HG02884 (cell line): ENCODE results near the gene PHETA1.
"Not testable (repeated sequence)": the region's sequence is repeated elsewhere in the genome, so short reads cannot be mapped to it uniquely, and the experiment has no call there.

Experiments
- ATAC-seq: cut with Tn5 transposase; IDR thresholded peaks from one replicate; pipeline ENCODE4 v1.9.1; 2021; ENCODE audit warnings: mild to moderate bottlenecking, moderate library complexity; ENCODE audit not compliant: unreplicated experiment

Gene PHETA1

GRCh38 chr12:111377440-111377839 lies 8.5 kb upstream of the PHETA1 start:
- no peak for ATAC-seq

DNA sequence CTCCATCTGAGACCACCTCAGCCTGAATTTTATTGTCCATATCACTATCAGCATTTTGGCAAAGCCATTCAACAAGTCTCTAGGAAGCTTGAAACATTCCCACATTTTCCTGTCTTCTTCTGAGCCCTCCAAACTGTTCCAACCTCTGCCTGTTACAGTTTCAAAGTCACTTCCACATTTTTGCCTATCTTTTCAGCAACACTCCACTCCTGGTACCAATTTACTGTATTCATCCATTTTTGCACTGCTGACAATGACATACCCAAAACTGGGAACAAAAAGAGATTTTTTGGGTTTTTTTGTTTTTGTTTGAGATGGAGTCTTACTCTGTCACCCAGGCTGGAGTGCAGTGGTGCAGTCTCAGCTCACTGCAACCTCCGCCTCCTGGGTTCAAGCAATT lies 4.3 kb upstream of the PHETA1 start:
- not testable (repeated sequence) for ATAC-seq

- no peak for ATAC-seq
Observed at GRCh38 chr12:111369496-111370220, 763 bp upstream of the PHETA1 start.

- ATAC-seq = no peak
Observed at GRCh38 chr12:111368291-111368787, 556 bp downstream of the PHETA1 start.

DNA sequence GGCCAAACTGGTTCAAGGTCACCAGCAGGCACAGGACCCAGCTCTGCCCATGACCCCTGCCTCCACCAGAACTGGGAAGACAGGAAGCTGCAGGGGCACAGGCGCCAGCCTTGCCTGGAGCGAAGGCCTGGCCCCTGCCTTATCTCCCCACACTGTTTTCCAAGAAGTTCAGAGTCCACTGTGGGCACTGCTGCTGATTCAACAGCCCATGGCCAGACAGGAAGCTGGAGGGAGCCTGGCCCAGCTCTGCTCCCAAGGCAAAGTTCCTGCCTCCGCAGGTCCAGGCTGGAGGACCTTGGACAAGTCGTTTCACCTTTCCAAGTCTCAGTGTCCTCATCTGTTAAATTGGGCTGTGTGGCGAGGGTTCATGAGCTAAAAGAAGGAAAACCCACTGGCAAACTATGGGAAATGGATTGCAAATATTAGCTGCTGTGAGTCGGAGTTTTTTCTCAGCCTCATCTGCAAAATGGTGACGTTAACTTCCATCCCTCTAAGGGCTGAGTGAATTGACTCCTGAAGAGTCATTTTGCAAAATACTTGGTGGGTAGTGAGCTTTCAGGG lies 1.2 kb downstream of the PHETA1 start:
- ATAC-seq = no peak

- ATAC-seq = no peak
Observed at GRCh38 chr12:111366583-111366982, 2.3 kb downstream of the PHETA1 start.

GRCh38 chr12:111366075-111366474 lies 2.8 kb downstream of the PHETA1 start:
- ATAC-seq = no peak

DNA sequence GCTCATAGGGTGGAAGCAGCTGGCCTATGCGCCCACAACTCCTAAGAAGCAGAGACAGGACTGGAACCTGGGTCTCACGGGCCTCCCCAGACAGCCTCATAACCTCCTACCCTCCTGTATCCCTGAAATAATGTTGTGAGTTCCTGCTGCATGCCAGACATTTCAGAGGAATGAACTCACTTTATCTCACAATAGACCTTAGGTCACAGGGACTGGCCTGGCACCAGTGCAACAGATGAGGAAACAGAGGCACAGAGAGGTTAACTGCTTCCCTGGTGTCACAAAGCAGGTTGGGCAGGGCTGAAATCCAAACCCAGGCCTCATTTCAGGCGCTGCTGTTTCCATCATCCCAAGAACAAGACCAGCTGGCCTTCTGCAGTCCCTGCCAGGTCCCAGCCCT lies 5.3 kb downstream of the PHETA1 start:
- no peak for ATAC-seq

GRCh38 chr12:111362687-111363475 lies 6.0 kb downstream of the PHETA1 start:
- no peak for ATAC-seq

DNA sequence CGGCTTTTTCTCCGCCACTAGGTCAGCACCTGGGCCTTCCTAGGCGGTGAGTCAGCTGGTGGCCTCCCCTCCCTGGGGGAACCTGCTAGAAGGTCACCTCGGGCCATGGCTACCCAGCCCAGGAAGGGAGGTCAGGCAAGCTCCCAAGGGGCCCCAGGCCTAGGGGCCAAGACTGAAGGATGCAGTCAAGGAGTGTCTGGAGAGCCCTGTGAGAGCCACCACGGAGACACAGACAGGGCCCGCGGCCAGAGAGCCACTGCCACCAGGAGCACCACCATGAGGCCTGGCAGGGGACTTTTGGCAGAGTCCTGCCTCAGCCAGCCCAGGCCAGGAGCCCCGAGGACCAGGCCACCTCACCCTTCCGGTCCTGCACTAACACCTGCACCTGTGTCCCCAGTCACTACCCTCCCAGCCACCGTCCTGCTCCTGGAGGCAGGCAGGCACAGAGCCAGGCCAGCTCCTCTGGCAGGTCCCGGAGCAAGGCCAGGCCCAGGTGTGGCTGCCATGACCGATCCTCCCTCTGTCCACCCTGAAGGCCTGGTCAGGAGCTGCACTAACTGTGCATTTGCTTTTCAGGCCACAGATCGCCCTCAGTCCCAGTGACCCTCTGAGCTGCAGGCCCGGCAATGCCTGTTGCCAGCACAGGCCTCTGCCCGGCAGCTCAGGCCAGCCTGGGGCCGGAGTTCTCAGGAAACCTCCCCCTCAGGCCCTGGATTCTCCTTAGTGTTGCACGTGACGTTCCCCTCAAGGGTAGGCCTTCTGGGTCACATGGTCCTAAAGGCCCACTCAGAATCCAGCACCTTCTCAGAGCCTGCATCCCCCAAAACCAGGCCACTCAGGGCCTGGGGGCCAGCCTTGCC lies 6.9 kb downstream of the PHETA1 start:
- ATAC-seq = no peak

DNA sequence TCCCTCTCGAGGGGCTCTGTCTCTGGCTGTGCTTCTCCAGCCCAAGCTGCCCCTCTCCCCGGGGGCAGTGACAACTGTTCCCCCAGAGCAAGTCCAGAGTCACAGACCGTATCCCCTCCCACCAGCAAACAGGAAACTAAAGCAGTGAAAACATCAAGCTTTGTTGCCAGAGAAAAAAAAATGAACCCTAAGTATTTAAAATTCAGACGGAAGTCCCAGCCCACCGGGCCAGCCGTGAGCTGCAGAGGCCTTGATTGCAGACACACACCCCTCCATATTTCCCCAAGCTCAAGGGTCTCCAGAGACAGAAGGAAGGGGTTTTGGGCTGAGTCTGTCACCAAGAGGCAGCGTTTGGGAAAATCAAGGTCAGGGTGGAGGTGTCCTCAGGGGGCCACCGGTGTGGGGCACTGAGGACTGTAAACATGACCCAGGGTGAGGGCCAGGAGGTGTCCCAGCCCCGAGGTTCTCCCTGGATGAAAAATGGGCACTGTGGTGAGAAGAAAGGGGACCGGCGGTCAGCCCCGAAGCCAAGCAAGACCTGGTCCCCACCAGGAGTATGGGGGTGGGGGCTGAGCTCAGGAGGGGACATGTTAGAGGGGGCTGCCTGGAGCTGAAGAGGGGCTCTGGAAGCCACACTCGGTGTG lies 7.7 kb downstream of the PHETA1 start:
- ATAC-seq = no peak

- ATAC-seq = no peak
Observed at GRCh38 chr12:111360325-111360930, 8.5 kb downstream of the PHETA1 start.

DNA sequence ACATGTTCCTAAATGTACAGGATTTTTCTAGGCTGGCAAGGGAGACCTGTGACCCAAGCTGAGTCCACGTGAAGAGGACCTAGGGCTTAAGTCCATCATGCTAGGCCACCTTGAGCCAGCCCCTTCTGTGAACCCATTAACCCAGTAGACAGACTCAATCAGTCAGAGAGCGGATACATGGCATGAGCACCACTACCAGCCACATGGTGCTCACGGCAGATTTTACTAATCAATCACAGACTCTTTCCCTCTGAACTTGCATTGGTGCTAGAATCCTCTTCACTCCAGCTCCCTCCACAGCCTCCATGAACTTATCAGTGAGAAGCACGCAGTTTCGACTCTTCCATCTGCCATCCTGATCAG lies 9.0 kb downstream of the PHETA1 start:
- no peak for ATAC-seq

DNA sequence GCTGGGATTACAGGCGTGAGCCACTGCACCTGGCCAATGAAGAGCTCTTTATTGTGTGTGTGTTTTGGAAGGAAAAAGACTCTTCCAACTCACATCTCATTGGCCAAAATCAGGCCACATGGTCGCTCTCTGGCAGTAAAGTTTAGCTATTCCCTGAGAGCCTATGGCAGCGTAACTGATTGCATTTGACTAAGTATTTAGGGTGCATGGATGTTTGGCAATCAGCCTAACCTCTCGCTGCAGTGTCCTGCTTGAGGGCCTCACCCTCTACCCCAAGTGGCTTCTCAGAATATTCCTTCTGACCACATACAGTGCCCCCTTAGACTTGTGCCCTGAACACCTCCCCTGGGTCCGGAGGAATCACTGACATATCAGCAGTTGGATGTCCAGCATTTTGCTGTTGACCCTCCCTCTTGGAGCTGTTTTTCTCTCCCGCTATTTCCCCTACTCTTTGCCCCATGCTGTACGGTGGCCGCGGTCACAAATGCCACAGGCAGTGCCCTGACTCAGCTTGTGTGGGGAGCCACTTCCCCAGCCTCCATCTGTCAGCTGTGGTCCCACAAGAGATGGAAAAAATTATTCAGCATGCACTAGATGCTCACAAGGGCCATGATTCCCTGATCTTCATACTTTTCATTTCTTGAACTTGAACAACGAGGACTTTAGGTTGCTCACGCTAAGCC lies 9.5 kb downstream of the PHETA1 start:
- no peak for ATAC-seq

DNA sequence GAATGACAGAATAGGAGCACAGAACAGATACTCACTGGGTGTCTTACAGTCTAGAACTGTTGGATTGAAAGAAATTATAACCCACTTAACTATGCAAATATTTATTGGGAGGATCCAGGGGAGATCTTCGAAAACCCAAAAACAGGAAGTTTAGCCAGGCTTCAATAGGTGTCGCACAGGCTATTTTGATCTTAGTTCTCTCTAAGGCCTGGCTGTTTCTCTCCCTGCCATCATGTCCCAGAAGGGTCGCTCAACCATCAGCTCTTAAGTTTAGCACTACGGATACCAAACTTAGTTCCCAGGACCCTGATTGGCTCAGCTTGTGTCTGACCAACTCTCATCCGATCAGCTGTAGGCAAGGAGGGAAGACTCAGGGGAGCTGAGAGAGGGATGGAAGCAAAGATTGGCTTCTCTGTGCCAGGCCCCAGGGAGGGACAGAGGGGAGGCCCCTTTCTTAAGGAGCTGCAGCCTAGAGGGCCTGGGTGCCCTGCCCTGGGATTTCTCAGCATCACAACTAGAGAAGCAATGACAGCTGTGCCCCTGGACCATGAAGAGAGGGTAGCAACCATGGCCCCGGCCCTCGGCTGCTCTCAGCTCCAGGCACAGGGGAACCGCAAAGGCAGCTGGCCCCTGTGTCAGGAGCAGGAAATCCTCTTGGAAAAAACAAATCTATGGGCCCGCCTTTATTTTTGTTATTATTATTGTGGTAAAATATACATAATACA lies 13.5 kb downstream of the PHETA1 start:
- no peak for ATAC-seq

DNA sequence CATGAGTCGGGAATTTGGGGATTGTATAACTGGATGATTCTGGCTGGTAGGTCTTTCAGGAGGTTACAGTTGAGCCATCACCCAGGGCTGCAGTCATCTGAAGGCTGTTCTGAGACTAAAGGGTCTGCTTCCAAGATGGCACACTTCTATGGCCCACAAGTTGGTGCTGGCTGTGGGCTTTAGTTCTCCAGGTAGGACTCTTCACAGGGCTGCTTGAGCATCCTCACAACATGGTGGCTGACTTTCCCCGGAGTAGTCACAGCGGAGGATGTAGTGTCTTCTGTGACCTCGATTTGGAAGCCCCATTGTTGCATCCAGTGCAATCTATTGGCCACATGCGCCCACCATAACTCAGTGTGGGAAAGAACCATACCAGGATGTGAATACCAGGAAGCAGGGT lies 14.4 kb downstream of the PHETA1 start:
- ATAC-seq = no peak

DNA sequence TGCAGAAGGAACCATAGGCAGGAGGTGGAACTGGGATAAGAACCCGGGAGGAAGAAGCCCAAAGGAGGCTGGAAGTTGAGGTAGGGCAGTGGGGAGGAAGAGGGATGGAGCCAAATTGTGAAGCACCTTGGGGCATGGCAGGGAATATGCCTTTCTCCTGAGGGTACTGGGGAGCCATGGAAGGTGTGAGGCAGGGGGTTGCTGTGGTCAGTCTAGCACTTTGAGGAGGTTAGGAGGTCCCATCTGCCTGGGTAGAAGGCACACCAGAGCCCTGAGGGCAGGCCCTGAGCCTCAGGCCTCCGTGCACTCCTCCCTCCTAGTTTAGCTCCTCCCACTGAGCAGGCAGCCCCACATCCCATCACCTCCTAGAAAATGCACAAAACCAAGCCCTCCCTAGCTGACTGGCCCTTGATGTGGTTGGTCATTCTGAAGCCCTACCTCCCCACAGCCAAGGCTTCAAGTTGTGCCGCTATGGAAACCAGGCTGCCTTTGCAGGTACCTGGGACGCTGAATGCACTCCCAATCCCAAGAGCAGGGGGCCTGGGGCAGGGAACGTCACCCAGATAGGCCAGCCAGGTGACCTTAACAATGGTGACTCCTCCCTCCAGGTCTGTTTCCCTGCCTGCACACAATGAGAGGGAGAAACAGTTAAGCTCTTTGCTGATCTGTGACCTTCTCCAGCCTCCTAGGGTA lies 15.1 kb downstream of the PHETA1 start:
- no peak for ATAC-seq

GRCh38 chr12:111353026-111353425 lies 15.9 kb downstream of the PHETA1 start:
- ATAC-seq = no peak
